Ishikawa (cell line): Measurements from ENCODE around the gene CD8B2.

Source experiments
- CEBPB ChIP-seq: IDR thresholded peaks from 2 replicates; pipeline ENCODE4 v1.6.1; 2012
- CREB1 ChIP-seq: IDR thresholded peaks from 2 replicates; pipeline ENCODE4 v1.6.1; 2012; ENCODE audit warnings: low read depth
- EGR1 ChIP-seq: IDR thresholded peaks from 2 replicates; pipeline ENCODE4 v1.6.1; 2012
- EP300 ChIP-seq: IDR thresholded peaks from 2 replicates; pipeline ENCODE4 v1.6.1; 2012; ENCODE audit warnings: borderline replicate concordance
- FOXM1 ChIP-seq: IDR thresholded peaks from 2 replicates; pipeline ENCODE4 v1.6.1; 2012; ENCODE audit warnings: low read depth, borderline replicate concordance
- NFIC ChIP-seq: IDR thresholded peaks from 2 replicates; pipeline ENCODE4 v1.6.1; 2012
- RAD21 ChIP-seq: IDR thresholded peaks from 2 replicates; pipeline ENCODE4 v1.6.1; 2012; ENCODE audit warnings: low read depth
- TAF1 ChIP-seq: IDR thresholded peaks from 2 replicates; pipeline ENCODE4 v1.6.1; 2012; ENCODE audit warnings: low read depth, mild to moderate bottlenecking
- TCF12 ChIP-seq: IDR thresholded peaks from 2 replicates; pipeline ENCODE4 v1.6.1; 2012; ENCODE audit warnings: low read depth
- TEAD4 ChIP-seq: IDR thresholded peaks from 2 replicates; pipeline ENCODE4 v1.6.1; 2012
- YY1 ChIP-seq: IDR thresholded peaks from 2 replicates; pipeline ENCODE4 v1.6.1; 2012; ENCODE audit warnings: low read depth
- ZBTB7A ChIP-seq: IDR thresholded peaks from 2 replicates; pipeline ENCODE4 v1.6.1; 2012; ENCODE audit warnings: low read depth
- TF ChIP-seq, protein P1 (sequence below): IDR thresholded peaks from 2 replicates; pipeline ENCODE4 v1.6.1; 2012
- TF ChIP-seq, protein P2 (sequence below): IDR thresholded peaks from 2 replicates; pipeline ENCODE4 v1.6.1; 2012
- TF ChIP-seq, protein P3 (sequence below): IDR thresholded peaks from 2 replicates; pipeline ENCODE4 v1.6.1; 2012; ENCODE audit warnings: low read depth, mild to moderate bottlenecking

The CD8B2 gene

DNA sequence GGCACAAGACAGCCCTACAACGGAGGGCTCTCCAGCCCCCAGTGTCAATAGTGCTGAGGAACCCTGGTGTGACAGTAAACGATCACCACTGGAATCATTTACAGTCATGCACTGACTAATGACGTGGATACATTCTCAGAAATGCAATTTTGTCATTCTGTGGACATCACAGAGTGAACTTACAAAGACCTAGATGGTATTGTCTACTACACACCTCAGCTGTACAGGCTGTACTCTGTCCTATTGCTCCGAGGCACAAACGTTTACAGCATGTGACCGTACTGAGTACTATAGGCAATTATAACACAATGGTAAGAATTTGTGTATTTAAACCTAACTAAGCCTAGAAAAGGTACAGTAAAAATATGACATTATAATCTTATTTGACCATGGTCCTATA is 67.2 kb downstream of the CD8B2 start:
- TF ChIP-seq, protein P1, sequence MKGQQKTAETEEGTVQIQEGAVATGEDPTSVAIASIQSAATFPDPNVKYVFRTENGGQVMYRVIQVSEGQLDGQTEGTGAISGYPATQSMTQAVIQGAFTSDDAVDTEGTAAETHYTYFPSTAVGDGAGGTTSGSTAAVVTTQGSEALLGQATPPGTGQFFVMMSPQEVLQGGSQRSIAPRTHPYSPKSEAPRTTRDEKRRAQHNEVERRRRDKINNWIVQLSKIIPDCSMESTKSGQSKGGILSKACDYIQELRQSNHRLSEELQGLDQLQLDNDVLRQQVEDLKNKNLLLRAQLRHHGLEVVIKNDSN, result no peak
- no peak for TF ChIP-seq TCF12
- TF ChIP-seq EGR1, result no peak
- no peak for TF ChIP-seq ZBTB7A
- TF ChIP-seq, protein P2, sequence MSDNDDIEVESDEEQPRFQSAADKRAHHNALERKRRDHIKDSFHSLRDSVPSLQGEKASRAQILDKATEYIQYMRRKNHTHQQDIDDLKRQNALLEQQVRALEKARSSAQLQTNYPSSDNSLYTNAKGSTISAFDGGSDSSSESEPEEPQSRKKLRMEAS, result no peak
- no peak for TF ChIP-seq FOXM1
- no peak for TF ChIP-seq TAF1
- TF ChIP-seq, protein P3, sequence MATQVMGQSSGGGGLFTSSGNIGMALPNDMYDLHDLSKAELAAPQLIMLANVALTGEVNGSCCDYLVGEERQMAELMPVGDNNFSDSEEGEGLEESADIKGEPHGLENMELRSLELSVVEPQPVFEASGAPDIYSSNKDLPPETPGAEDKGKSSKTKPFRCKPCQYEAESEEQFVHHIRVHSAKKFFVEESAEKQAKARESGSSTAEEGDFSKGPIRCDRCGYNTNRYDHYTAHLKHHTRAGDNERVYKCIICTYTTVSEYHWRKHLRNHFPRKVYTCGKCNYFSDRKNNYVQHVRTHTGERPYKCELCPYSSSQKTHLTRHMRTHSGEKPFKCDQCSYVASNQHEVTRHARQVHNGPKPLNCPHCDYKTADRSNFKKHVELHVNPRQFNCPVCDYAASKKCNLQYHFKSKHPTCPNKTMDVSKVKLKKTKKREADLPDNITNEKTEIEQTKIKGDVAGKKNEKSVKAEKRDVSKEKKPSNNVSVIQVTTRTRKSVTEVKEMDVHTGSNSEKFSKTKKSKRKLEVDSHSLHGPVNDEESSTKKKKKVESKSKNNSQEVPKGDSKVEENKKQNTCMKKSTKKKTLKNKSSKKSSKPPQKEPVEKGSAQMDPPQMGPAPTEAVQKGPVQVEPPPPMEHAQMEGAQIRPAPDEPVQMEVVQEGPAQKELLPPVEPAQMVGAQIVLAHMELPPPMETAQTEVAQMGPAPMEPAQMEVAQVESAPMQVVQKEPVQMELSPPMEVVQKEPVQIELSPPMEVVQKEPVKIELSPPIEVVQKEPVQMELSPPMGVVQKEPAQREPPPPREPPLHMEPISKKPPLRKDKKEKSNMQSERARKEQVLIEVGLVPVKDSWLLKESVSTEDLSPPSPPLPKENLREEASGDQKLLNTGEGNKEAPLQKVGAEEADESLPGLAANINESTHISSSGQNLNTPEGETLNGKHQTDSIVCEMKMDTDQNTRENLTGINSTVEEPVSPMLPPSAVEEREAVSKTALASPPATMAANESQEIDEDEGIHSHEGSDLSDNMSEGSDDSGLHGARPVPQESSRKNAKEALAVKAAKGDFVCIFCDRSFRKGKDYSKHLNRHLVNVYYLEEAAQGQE, result no peak
- TF ChIP-seq EP300, result no peak
- TF ChIP-seq RAD21, result no peak

DNA sequence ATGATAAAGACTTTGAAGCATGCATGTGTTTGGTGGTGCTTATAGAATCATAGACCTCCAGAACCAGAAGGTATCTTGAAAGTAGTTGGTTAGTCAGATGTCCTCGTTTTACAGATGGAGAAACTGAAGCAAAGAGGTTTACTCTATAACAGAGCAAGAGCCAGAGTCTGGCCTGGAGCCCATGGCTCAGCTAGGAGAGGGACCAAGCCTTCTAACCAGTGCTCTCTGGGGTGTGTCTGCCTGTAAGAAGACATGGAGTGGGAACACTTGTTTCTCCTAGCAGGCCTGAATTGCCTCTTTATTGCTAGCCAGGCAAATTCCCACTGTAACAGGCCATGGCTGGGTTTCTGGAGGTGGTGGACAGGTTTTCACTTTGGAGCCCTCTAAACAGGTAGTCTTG is 67.9 kb downstream of the CD8B2 start:
- TF ChIP-seq EP300, result no peak

DNA sequence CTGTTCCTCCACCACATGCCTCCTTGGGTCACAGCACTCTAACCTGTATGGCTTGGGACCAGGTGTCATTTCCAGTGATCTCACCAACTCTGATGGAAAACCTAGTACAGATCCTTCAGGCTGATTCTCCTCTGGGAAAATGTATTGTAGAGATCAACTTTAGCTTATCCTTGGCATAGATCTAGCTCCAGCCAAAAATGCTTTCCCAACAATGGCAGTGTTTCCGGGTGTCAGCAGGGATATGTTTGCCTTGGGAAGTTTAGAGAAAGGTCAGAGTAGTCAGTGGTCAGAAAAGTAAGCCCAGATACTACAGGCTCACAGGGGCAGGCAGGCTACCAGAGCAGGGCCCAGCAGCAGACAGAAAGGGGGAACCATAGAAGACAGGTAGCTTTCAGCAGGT is 73.6 kb downstream of the CD8B2 start:
- TF ChIP-seq ZBTB7A (no peak), RAD21 (no peak), YY1 (no peak), TCF12 (no peak), FOXM1 (no peak), EP300 (no peak), EGR1 (no peak), NFIC (no peak), TEAD4 (no peak), TAF1 (no peak), CREB1 (no peak), CEBPB (no peak)
- TF ChIP-seq, protein P3, result no peak
- TF ChIP-seq, protein P1, result no peak
- TF ChIP-seq, protein P2, result no peak

DNA sequence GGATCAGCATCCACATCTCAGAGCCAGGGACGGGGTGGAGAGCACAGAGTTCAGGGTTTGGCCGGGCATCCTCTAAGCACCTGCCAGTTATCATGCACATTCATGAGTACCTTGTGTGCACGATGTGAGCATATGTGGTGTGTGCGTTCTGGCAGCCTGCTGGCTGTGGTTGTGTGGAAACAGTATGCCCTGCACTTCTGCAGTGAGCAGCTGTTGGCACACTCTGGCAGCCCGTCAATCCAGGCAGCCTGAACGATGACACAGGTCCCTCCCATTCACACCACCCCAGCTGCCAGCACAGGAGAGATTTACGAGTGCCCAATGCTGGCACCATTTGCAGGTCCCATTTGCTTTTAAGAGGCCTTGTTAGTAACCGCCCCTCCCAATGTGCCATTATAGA is 74.2 kb downstream of the CD8B2 start:
- TF ChIP-seq, protein P1, result no peak
- TF ChIP-seq FOXM1 (no peak), TCF12 (no peak), TEAD4 (no peak), RAD21 (no peak), EP300 (no peak), ZBTB7A (no peak), TAF1 (no peak), EGR1 (no peak), NFIC (no peak)
- TF ChIP-seq, protein P2, result no peak
- TF ChIP-seq, protein P3, result no peak
